Activated CD4-positive, alpha-beta T cell treated with anti-CD3 and anti-CD28 coated beads for 48 hours (primary cell): ENCODE data around the gene SH3BP2.
"Not testable (repeated sequence)": the region's sequence is repeated elsewhere in the genome, so short reads cannot be mapped to it uniquely, and the experiment has no call there.

ENCODE experiments used
- DNase-seq: peaks from one replicate; pipeline ENCODE4 v3.0.0-alpha.2; 2020

The SH3BP2 gene

GRCh38 chr4:2762486-2763370 lies 30.2 kb upstream of the SH3BP2 start:
- not testable (repeated sequence) for DNase-seq

- no peak for DNase-seq
These were observed 29.3 kb upstream of the SH3BP2 start for GRCh38 chr4:2763511-2763967.

GRCh38 chr4:2765832-2766526 lies 26.9 kb upstream of the SH3BP2 start:
- DNase-seq = no peak

- DNase-seq = no peak
These were observed 25.7 kb upstream of the SH3BP2 start for GRCh38 chr4:2767046-2767704.

- no peak for DNase-seq
These were observed 25.2 kb upstream of the SH3BP2 start for GRCh38 chr4:2767705-2768074.

- DNase-seq = no peak
These were observed 24.8 kb upstream of the SH3BP2 start for GRCh38 chr4:2768124-2768523.

- DNase-seq = no peak
These were observed 24.0 kb upstream of the SH3BP2 start for GRCh38 chr4:2768921-2769336.

- DNase-seq = no peak
These were observed 21.6 kb upstream of the SH3BP2 start for GRCh38 chr4:2771264-2771663.

- DNase-seq = not testable (repeated sequence)
These were observed 12.2 kb upstream of the SH3BP2 start for GRCh38 chr4:2780643-2781042.

- DNase-seq = no peak
These were observed 11.0 kb upstream of the SH3BP2 start for GRCh38 chr4:2781911-2782310.

GRCh38 chr4:2783790-2784189 lies 9.1 kb upstream of the SH3BP2 start:
- DNase-seq = no peak

- DNase-seq = peak; percentile 57
These were observed 7.3 kb upstream of the SH3BP2 start for GRCh38 chr4:2785613-2786012.

GRCh38 chr4:2786152-2786671 lies 6.7 kb upstream of the SH3BP2 start:
- peak; percentile 74 for DNase-seq

GRCh38 chr4:2786794-2787229 lies 6.1 kb upstream of the SH3BP2 start:
- DNase-seq = no peak

- DNase-seq = peak; percentile 57
These were observed 5.4 kb upstream of the SH3BP2 start for GRCh38 chr4:2787230-2788100.

- DNase-seq = no peak
These were observed 4.8 kb upstream of the SH3BP2 start for GRCh38 chr4:2788101-2788500.

- no peak for DNase-seq
These were observed 4.3 kb upstream of the SH3BP2 start for GRCh38 chr4:2788532-2789103.

GRCh38 chr4:2789351-2789750 lies 3.5 kb upstream of the SH3BP2 start:
- DNase-seq = no peak

GRCh38 chr4:2789793-2790582 lies 2.9 kb upstream of the SH3BP2 start:
- no peak for DNase-seq

- DNase-seq = no peak
These were observed 2.0 kb upstream of the SH3BP2 start for GRCh38 chr4:2790583-2791517.
